Measurements from ENCODE around the gene CHP2. TPM values are rescaled to one million over a fixed set of nuclear protein-coding genes. Genes with fewer than 3 reads are reported as not detected.
"Not testable (repeated sequence)": the region's sequence is repeated elsewhere in the genome, so short reads cannot be mapped to it uniquely, and the experiment has no call there.

CHP2 gene
- total and polyA plus RNA-seq, 8 donors = 0.10 to 0.35 (median 0.20) TPM; not detected in 1

- intact Hi-C loops (cut with DNase I) = no loop called here
- H3K27me3 ChIP-seq = peaks cover 13 to 66% of the 10 kb centered on the region in 2 donors
- DNase-seq (no peak), ATAC-seq (no peak)
- no peak overlapping the region for H3K4me3 ChIP-seq
- peaks cover 0 to 18% of the 10 kb centered on the region in 2 donors for H3K9me3 ChIP-seq
- no peaks in the 10 kb centered on the region for H3K36me3 ChIP-seq
- no peak overlapping the region for H3K27ac ChIP-seq
- no peak for TF ChIP-seq CTCF (IDR thresholded peaks at IDR 0.05)
- no peaks in the 10 kb centered on the region for H3K4me1 ChIP-seq
Observed at GRCh38 chr16:23710504-23710903, 44.3 kb upstream of the CHP2 start.

- peaks cover 0 to 18% of the 10 kb centered on the region in 2 donors for H3K9me3 ChIP-seq
- no peak for ATAC-seq
- H3K4me1 ChIP-seq = no peaks in the 10 kb centered on the region
- intact Hi-C loops (cut with DNase I) = no loop called here
- TF ChIP-seq CTCF (IDR thresholded peaks at IDR 0.05) = no peak
- H3K36me3 ChIP-seq = no peaks in the 10 kb centered on the region
- H3K27me3 ChIP-seq = peaks cover 13 to 66% of the 10 kb centered on the region in 2 donors
- no peak overlapping the region for H3K27ac ChIP-seq
- no peak for DNase-seq
- H3K4me3 ChIP-seq = no peak overlapping the region
Observed at GRCh38 chr16:23711785-23712184, 43.0 kb upstream of the CHP2 start.

DNA sequence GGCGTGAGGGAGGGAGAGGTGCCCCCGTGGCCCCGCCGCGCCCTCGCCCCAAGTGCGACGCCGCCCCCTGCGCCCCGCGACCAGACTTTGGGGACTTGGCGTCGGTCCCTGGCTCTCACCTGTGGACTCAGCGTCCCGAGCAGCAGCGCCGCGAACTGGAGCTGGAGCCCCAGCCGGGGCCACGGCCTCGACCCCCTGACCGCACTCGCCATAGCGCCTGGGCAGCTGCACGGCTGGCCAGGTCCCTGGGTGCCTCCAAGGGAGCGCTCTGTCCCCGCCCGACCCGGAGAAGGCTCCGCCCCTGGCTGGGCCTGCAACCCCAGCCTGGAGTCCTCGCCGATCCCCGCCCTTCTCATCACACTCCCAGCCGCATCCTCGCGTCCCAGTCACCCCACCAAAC is 41.9 kb upstream of the CHP2 start, which contains the start of gene ERN2:
Gene ERN2 (minus strand): TSS at position 247 of the 400 bp plus-strand sequence. CDS start 35 bp downstream, at position 212.
- no peak for ATAC-seq
- H3K4me3 ChIP-seq = no peak within 1 kb of the TSS
- no peak within 1 kb of the TSS for H3K27ac ChIP-seq
- DNase-seq = peak in 1 of 4 donors; percentile 79
- H3K27me3 ChIP-seq = peaks cover 13 to 73% of the 10 kb centered on the region in 2 donors
- no peaks in the 10 kb centered on the region for H3K4me1 ChIP-seq
- intact Hi-C loops (cut with DNase I) = no loop called here
- no peaks in the 10 kb centered on the region for H3K36me3 ChIP-seq
- H3K9me3 ChIP-seq = peaks cover 0 to 18% of the 10 kb centered on the region in 2 donors
- TF ChIP-seq CTCF (IDR thresholded peaks at IDR 0.05) = no peak

DNA sequence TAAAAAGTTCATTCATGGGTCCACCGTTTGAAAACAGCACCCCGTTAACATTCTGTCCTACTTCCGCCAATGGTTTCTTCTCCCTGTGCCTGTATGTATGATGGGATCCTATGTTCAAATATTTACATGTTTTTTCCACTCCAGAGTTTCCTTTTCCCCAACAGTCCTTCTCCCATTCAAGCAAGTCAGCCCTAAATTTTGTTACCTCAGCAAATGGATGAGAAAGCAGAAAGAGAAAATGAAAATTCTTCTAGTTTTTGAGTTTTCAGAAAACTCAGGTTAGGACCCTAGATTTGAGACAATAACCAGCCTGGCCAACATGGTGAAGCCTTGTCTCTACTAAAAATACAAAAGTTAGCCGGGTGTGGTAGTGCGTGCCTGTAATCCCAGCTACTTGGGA is 38.3 kb upstream of the CHP2 start:
- no peak for DNase-seq
- H3K36me3 ChIP-seq = no peaks in the 10 kb centered on the region
- H3K27ac ChIP-seq = no peak overlapping the region
- no peak for ATAC-seq
- no peak for TF ChIP-seq CTCF (IDR thresholded peaks at IDR 0.05)
- no peaks in the 10 kb centered on the region for H3K9me3 ChIP-seq
- H3K27me3 ChIP-seq = peaks cover 13 to 78% of the 10 kb centered on the region in 2 donors
- H3K4me3 ChIP-seq = no peak overlapping the region
- H3K4me1 ChIP-seq = no peaks in the 10 kb centered on the region
- intact Hi-C loops (cut with DNase I) = no loop called here

DNA sequence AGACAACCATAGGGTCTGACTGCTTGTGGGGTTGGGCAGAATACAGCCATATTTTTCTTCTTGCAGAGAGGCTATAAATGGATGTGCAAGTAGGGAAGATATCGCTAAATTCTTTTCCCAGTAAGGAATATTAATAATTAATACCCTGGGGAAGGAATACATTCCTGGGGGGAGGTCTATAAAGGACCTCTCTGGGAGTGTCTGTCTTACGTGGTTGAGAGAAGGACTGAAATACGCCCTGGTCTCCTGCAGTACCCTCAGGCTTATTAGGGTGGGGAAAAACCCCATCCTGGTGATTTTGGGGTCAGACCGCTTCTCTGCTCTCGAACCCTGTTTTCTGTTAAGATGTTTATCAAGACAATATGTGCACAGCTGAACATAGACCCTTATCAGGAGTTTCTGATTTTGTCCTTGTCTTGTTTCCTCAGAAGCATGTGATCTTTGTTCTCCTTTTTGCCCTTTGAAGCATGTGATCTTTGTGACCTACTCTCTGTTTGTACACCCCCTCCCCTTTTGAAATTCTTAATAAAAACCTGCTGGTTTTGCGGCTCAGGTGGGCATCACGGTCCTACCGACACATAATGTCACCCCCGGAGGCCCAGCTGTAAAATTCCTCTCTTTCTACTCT is 32.1 kb upstream of the CHP2 start:
- DNase-seq, ATAC-seq, H3K36me3 ChIP-seq, H3K4me3 ChIP-seq, H3K27ac ChIP-seq, H3K4me1 ChIP-seq: not testable (repeated sequence)
- intact Hi-C loops (cut with DNase I) = loop anchor here in 1 of 2 donors (10.0 kb wide), 1 partner anchor 532 kb away; the partner anchor contains the start of gene CACNG3
- Histone ChIP-seq H3K27me3 (peaks cover 0 to 22% of the 10 kb centered on the region in 2 donors), H3K9me3 (peaks cover 0 to 16% of the 10 kb centered on the region in 2 donors)

All from left lung (tissue), 10 donors.